ENCODE data around the gene TSPYL4.
"Not testable (repeated sequence)": the region's sequence is repeated elsewhere in the genome, so short reads cannot be mapped to it uniquely, and the experiment has no call there.

The TSPYL4 gene

GRCh38 chr6:116253505-116254296 is at the start of gene TSPYL4:
TSS of gene TSPYL4 (minus strand) at chr6:116254075. CDS start at chr6:116254008, 67 bp downstream.
- peak; percentile 83 for DNase-seq

GRCh38 chr6:116301104-116301503 is 47.2 kb upstream of the TSPYL4 start:
- no peak for DNase-seq

- no peak for DNase-seq
Observed at GRCh38 chr6:116300566-116300965, 46.7 kb upstream of the TSPYL4 start.

GRCh38 chr6:116298973-116299372 is 45.1 kb upstream of the TSPYL4 start:
- DNase-seq: no peak

GRCh38 chr6:116298273-116298672 is 44.4 kb upstream of the TSPYL4 start:
- DNase-seq: no peak

GRCh38 chr6:116292553-116292952 is 38.7 kb upstream of the TSPYL4 start:
- DNase-seq: no peak

- DNase-seq: no peak
Observed at GRCh38 chr6:116291701-116292396, 38.0 kb upstream of the TSPYL4 start.

- DNase-seq: no peak
Observed at GRCh38 chr6:116290799-116291198, 36.9 kb upstream of the TSPYL4 start.

GRCh38 chr6:116289876-116290275 is 36.0 kb upstream of the TSPYL4 start:
- no peak for DNase-seq

- DNase-seq: no peak
Observed at GRCh38 chr6:116287689-116288282, 33.9 kb upstream of the TSPYL4 start.

- DNase-seq: no peak
Observed at GRCh38 chr6:116286773-116287358, 33.0 kb upstream of the TSPYL4 start.

- not testable (repeated sequence) for DNase-seq
Observed at GRCh38 chr6:116284984-116285383, 31.1 kb upstream of the TSPYL4 start.

- no peak for DNase-seq
Observed at GRCh38 chr6:116283191-116283590, 29.3 kb upstream of the TSPYL4 start.

GRCh38 chr6:116282698-116283097 is 28.8 kb upstream of the TSPYL4 start:
- no peak for DNase-seq

GRCh38 chr6:116280933-116281316 is 27.1 kb upstream of the TSPYL4 start:
- no peak for DNase-seq

GRCh38 chr6:116280161-116280932 is 26.5 kb upstream of the TSPYL4 start:
- no peak for DNase-seq

GRCh38 chr6:116279232-116280160 is 25.6 kb upstream of the TSPYL4 start, which contains the start of gene TSPYL1:
TSS of gene TSPYL1 (minus strand) at chr6:116279930. CDS start at chr6:116279830, 100 bp downstream.
- DNase-seq: peak; percentile 87

- no peak for DNase-seq
Observed at GRCh38 chr6:116278854-116279231, 25.0 kb upstream of the TSPYL4 start.

GRCh38 chr6:116278481-116278829 is 24.6 kb upstream of the TSPYL4 start:
- DNase-seq: no peak

GRCh38 chr6:116277124-116277523 is 23.2 kb upstream of the TSPYL4 start:
- no peak for DNase-seq

- DNase-seq: no peak
Observed at GRCh38 chr6:116271149-116271708, 17.4 kb upstream of the TSPYL4 start.
